Ovary (tissue), 9 donors: ENCODE results near the gene R3HCC1L. TPM values are rescaled to one million over a fixed set of nuclear protein-coding genes. Genes with fewer than 3 reads are reported as not detected.

Source experiments
- DNase-seq, 5 donors: peaks; one replicate each; pipeline ENCODE4 v3.0.0-alpha.2; 2019 to 2020
- H3K27ac ChIP-seq, 2 donors: fragments of 200-600 bp; one replicate each; pipeline versions ENCODE4 v1.5.1 to v1.8.0; 2019 to 2022
- H3K27me3 ChIP-seq: fragments of 200-600 bp; one replicate; pipeline ENCODE4 v1.8.0; 2022
- H3K36me3 ChIP-seq: fragments of 200-600 bp; sonication (generic); one replicate; pipeline ENCODE4 v1.5.1; 2019
- H3K4me1 ChIP-seq: one replicate; pipeline ENCODE4 v1.8.1; 2013; ENCODE audit warnings: mild to moderate bottlenecking, moderate library complexity; ENCODE audit not compliant: insufficient read depth
- H3K4me3 ChIP-seq: fragments of 200-600 bp; sonication (generic); one replicate; pipeline ENCODE4 v1.5.1; 2017
- H3K9me3 ChIP-seq, 2 donors: fragments of 200-600 bp in 1 of 2; sonication (generic) in 1 of 2; one replicate each; pipeline versions ENCODE4 v1.5.1 to v1.8.1; 2013 to 2019; ENCODE audit warnings: mild to moderate bottlenecking in 1 of 2, moderate library complexity in 1 of 2
- CTCF ChIP-seq, 3 donors: fragments of 450-650 bp in 2 of 3; fragments of 200-600 bp in 1 of 3; IDR thresholded peaks; one replicate each; pipeline versions ENCODE4 v1.5.1 to v1.8.0; 2016 to 2022; ENCODE audit warnings: antibody characterized with exemption in 3 of 3, mild to moderate bottlenecking in 1 of 3
- EP300 ChIP-seq: sonication (generic); formaldehyde crosslinking; IDR thresholded peaks from one replicate; pipeline ENCODE4 v1.6.1; 2017; ENCODE audit warnings: antibody characterized with exemption
- POLR2A ChIP-seq: fragments of 450-650 bp; IDR thresholded peaks from one replicate; pipeline ENCODE4 v1.6.1; 2017; ENCODE audit warnings: antibody characterized with exemption, mild to moderate bottlenecking, moderate library complexity
- WGBS, 3 donors: extraction: QIAGEN DNeasy Blood & Tissue Kit in 1 of 3; methylation state at CpG; one replicate each; pipeline versions ENCODE4 v1.1.5 to v1.1.7; 2013 to 2017; 5-methylcytosine and 5-hydroxymethylcytosine counted together
- intact Hi-C, 4 donors: fragments of 100-400 bp; cut with DNase I; formaldehyde crosslinking; loops; one replicate each; pipeline versions ENCODE4 v1.11.0 to v1.15.1; 2022 to 2023
- polyA plus RNA-seq, 2 donors: library from polyadenylated mRNA; stranded (reverse); fragments of 200-250 nt in 1 of 2; fragments of 350-450 nt in 1 of 2; fragmentation: Illumina TruSeq in 1 of 2; extraction: RNeasy Lipid Tissue Mini Kit (QIAGEN cat#74804) in 1 of 2; gene quantifications; one replicate each; pipeline ENCODE4 v1.2.3, GENCODE V29; 2013 to 2014
- total RNA-seq, 7 donors: library from RNA; depleted of rRNA in 2 of 7; stranded (reverse); fragments of >200 nt in 2 of 7; fragmentation: NEBNext Ultra II Directional in 3 of 7; extraction: Animal tissue kit (Norgen Biotek cat#: 25700) in 3 of 7; gene quantifications; one replicate each; pipeline versions ENCODE4 v1.1.0 to v1.2.4, GENCODE V29; 2016 to 2023
- donor health status: DM: no; HTN: no; CAD: no; lungs with moderate emphysema.
- donor health status: DM: no; HTN: no; CAD: no.
- donor health status: Bipolar disorder and iron deficiency.
- donor health status: DM: yes; HTN: yes; CAD: no.
- donor health status: DM: no; HTN: no; CAD: no.
- donor health status: DM: yes; HTN: yes; CAD: no.

R3HCC1L gene
- total and polyA plus RNA-seq, 9 donors: 7.4 to 10.8 (median 9.1) TPM

GRCh38 chr10:98231417-98231816 lies 97.0 kb downstream of the R3HCC1L start:
- Histone ChIP-seq H3K4me3 (no peak overlapping the region), H3K9me3 (no peaks in the 10 kb centered on the region), H3K27me3 (no peaks in the 10 kb centered on the region), H3K4me1 (no peaks in the 10 kb centered on the region), H3K36me3 (no peaks in the 10 kb centered on the region), H3K27ac (no peak overlapping the region)
- TF ChIP-seq CTCF (IDR thresholded peaks at IDR 0.05): no peak
- no peak for DNase-seq
- intact Hi-C loops: no loop called here
- WGBS, 3 donors: 93 to 97% (median 93%) methylated on average over 4 of the region's 4 CpGs

GRCh38 chr10:98235846-98236245 lies 101.4 kb downstream of the R3HCC1L start:
- intact Hi-C loops: no loop called here
- WGBS, 3 donors: 40 to 52% (median 50%) methylated on average over 5 of the region's 5 CpGs
- no peaks in the 10 kb centered on the region for H3K27me3 ChIP-seq
- no peak overlapping the region for H3K4me3 ChIP-seq
- DNase-seq: no peak
- no peak for TF ChIP-seq CTCF (IDR thresholded peaks at IDR 0.05)
- TF ChIP-seq POLR2A: no peak
- no peaks in the 10 kb centered on the region for H3K36me3 ChIP-seq
- no peaks in the 10 kb centered on the region for H3K4me1 ChIP-seq
- H3K27ac ChIP-seq: no peak overlapping the region
- H3K9me3 ChIP-seq: no peaks in the 10 kb centered on the region

GRCh38 chr10:98236862-98237261 lies 102.4 kb downstream of the R3HCC1L start:
- H3K9me3 ChIP-seq: no peaks in the 10 kb centered on the region
- DNase-seq: no peak
- H3K4me1 ChIP-seq: no peaks in the 10 kb centered on the region
- no peaks in the 10 kb centered on the region for H3K27me3 ChIP-seq
- TF ChIP-seq POLR2A (no peak), CTCF (IDR thresholded peaks at IDR 0.05) (no peak), EP300 (no peak)
- 60 to 68% (median 67%) methylated on average over 5 of the region's 5 CpGs for whole genome bisulfite sequencing, 3 donors
- intact Hi-C loops: no loop called here
- H3K36me3 ChIP-seq: no peaks in the 10 kb centered on the region
- H3K27ac ChIP-seq: no peak overlapping the region
- no peak overlapping the region for H3K4me3 ChIP-seq

- no peak for TF ChIP-seq CTCF (IDR thresholded peaks at IDR 0.05)
- DNase-seq: no peak
- H3K36me3 ChIP-seq: no peaks in the 10 kb centered on the region
- H3K4me3 ChIP-seq: no peak overlapping the region
- no peak overlapping the region for H3K27ac ChIP-seq
- intact Hi-C loops: no loop called here
- H3K27me3 ChIP-seq: no peaks in the 10 kb centered on the region
- H3K4me1 ChIP-seq: no peaks in the 10 kb centered on the region
- no peaks in the 10 kb centered on the region for H3K9me3 ChIP-seq
- 89 to 100% (median 96%) methylated on average over 1 of the region's 1 CpG for WGBS, 3 donors
These were observed 103.9 kb downstream of the R3HCC1L start for GRCh38 chr10:98238391-98238790.

- H3K9me3 ChIP-seq: no peaks in the 10 kb centered on the region
- H3K36me3 ChIP-seq: no peaks in the 10 kb centered on the region
- 89 to 97% (median 96%) methylated on average over 3 of the region's 3 CpGs for WGBS, 3 donors
- TF ChIP-seq CTCF (IDR thresholded peaks at IDR 0.05): no peak
- TF ChIP-seq POLR2A: no peak
- TF ChIP-seq EP300: no peak
- intact Hi-C loops: loop anchor here in 1 of 4 donors (10.0 kb wide), 1 partner anchor 64 kb away; no protein-coding TSS in a partner anchor
- no peaks in the 10 kb centered on the region for H3K27me3 ChIP-seq
- no peak overlapping the region for H3K4me3 ChIP-seq
- H3K4me1 ChIP-seq: no peaks in the 10 kb centered on the region
- no peak for DNase-seq
- no peak overlapping the region for H3K27ac ChIP-seq
These were observed 106.1 kb downstream of the R3HCC1L start for GRCh38 chr10:98240524-98240923.
